ENCODE data around the gene P3H2. TPM values are rescaled to one million over a fixed set of nuclear protein-coding genes. Genes with fewer than 3 reads are reported as not detected.

The P3H2 gene
- total RNA-seq, 1 donor from 2014 or later: not detected

GRCh38 chr3:190121383-190121782 lies 686 bp upstream of the P3H2 start:
- Mint-ChIP-seq H3K27me3 (ENCODE audit: insufficient read depth) (peaks cover 51% of the 10 kb centered on the region), H3K4me1 (ENCODE audit: low read depth) (peaks cover 5% of the 10 kb centered on the region), H3K36me3 (ENCODE audit: low read depth) (no peaks in the 10 kb centered on the region), H3K4me3 (no peak overlapping the region), H3K27ac (no peak overlapping the region), H3K9me3 (no peaks in the 10 kb centered on the region)
- intact Hi-C loops (cut with micrococcal nuclease): no loop called here
- no peak for DNase-seq (ENCODE audit: low spot score)

DNA sequence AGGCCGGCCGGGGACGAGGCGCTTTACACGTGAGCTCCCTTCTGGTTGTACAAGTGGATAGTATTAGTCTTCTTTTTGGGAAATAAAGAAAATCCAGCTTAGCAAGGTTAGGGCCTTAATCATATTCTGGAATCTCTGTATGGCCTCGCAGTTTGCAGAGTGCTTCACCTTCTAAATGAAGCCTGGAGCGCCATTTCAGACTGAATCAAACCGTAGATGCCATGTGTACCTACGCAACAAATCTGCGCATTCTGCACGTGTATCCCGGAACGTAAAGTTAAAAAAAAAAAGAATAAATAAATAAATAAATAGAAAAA lies 322 bp upstream of the P3H2 start:
- Mint-ChIP-seq H3K4me3 (no peak overlapping the region), H3K9me3 (no peaks in the 10 kb centered on the region), H3K27ac (no peak overlapping the region), H3K4me1 (ENCODE audit: low read depth) (peaks cover 5% of the 10 kb centered on the region), H3K27me3 (ENCODE audit: insufficient read depth) (peaks cover 53% of the 10 kb centered on the region), H3K36me3 (ENCODE audit: low read depth) (no peaks in the 10 kb centered on the region)
- DNase-seq (ENCODE audit: low spot score): no peak
- intact Hi-C loops (cut with micrococcal nuclease): no loop called here

DNA sequence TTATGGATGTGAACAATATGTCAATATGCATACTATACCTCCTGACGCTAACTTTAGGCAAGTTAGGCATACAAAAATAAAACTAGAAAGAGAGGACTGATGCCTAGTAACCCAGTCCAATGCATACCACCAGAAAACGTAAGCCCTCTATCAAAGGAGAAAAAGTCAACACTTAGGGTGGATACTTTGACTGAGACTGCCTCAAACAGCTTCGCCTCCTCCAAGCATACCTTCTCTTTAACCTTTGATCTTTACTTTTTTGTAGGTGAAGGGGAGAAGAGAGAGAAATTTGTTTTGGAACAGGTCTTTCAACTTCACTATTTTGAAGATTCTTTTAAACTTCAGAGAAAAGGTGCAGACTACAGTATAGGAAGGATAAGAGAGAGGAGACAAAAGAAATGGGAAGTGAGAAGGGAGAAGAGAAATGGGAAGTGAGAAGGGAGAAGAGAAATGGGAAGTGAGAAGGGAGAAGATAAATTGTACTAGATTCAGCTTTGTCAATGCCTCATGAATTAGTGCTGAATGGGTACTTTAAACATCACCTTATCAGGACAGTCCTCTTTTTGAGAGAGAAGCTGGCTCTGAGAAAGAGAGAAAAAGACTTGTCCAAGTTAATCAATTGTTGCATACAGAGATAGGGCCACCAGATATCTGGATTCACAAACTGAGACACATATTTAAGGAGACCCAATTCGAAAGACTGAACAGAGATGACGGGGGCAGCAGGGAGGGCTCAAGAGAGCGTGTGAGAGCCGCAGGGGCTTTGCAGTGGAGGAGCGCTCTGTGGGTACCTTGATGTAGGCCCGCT lies 1.0 kb downstream of the P3H2 start:
- intact Hi-C loops (cut with micrococcal nuclease): no loop called here
- DNase-seq (ENCODE audit: low spot score): no peak
- H3K9me3 Mint-ChIP-seq: no peaks in the 10 kb centered on the region
- peaks cover 58% of the 10 kb centered on the region for H3K27me3 Mint-ChIP-seq (ENCODE audit: insufficient read depth)
- no peaks in the 10 kb centered on the region for H3K36me3 Mint-ChIP-seq (ENCODE audit: low read depth)
- H3K4me3 Mint-ChIP-seq: peak overlapping the region; percentile 40
- H3K4me1 Mint-ChIP-seq (ENCODE audit: low read depth): peaks cover 5% of the 10 kb centered on the region
- H3K27ac Mint-ChIP-seq: no peak overlapping the region

GRCh38 chr3:190118438-190118837 lies 2.3 kb downstream of the P3H2 start:
- H3K27ac Mint-ChIP-seq: no peak overlapping the region

DNA sequence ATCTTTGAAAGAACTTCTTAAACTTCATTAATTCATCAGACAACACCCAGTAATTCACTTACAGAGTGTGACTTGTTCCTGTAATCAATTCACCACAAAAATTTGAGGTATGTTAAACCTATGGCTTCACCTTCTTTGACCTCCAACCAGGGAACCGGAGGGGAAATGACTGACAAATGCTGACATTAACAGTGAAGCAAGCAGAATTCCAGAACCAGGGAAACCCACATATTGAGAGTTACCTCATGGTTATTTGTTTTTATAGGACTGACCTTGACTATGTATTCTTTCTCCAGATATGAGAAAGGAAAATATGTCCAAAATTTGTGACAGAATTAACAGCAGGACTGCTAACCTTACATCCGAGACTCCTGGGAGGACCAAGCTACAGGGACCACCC lies 2.7 kb downstream of the P3H2 start:
- Mint-ChIP-seq H3K36me3 (ENCODE audit: low read depth) (no peaks in the 10 kb centered on the region), H3K4me3 (no peak overlapping the region), H3K9me3 (no peaks in the 10 kb centered on the region), H3K4me1 (ENCODE audit: low read depth) (peaks cover 5% of the 10 kb centered on the region), H3K27ac (no peak overlapping the region), H3K27me3 (ENCODE audit: insufficient read depth) (peaks cover 56% of the 10 kb centered on the region)
- intact Hi-C loops (cut with micrococcal nuclease): no loop called here
- no peak for DNase-seq (ENCODE audit: low spot score)

More at GRCh38 chr3:190118438-190118837, 2.3 kb downstream of the P3H2 start:
- Mint-ChIP-seq H3K4me1 (ENCODE audit: low read depth) (peaks cover 5% of the 10 kb centered on the region), H3K36me3 (ENCODE audit: low read depth) (no peaks in the 10 kb centered on the region), H3K4me3 (no peak overlapping the region), H3K27me3 (ENCODE audit: insufficient read depth) (peaks cover 58% of the 10 kb centered on the region), H3K9me3 (no peaks in the 10 kb centered on the region)
- no peak for DNase-seq (ENCODE audit: low spot score)
- intact Hi-C loops (cut with micrococcal nuclease): no loop called here

DNA sequence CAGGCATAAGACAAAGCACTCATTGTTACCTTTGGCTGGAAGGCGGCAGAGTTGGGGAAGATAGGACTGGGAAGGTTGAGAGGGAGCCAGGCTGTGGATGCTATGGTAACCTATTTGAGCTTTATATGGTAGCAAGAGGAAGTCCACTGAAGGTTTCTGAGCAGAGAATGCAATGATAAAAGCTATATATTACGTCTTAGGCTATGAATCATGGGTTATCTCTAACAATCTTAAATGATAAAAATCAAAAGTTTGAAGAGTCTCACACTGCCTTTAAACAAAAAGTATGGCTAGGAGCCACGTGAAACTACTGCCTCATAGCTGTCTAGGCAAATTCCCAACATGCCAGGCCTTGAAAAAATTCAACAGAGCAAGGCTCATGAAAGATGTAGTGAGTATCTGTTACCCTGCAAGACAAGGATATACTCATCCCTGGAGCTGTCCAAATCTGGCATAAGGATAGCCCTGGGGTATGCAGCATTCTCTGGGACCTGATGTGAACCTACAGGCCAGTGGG lies 4.1 kb downstream of the P3H2 start:
- peaks cover 49% of the 10 kb centered on the region for H3K27me3 Mint-ChIP-seq (ENCODE audit: insufficient read depth)
- H3K36me3 Mint-ChIP-seq (ENCODE audit: low read depth): no peaks in the 10 kb centered on the region
- no peaks in the 10 kb centered on the region for H3K9me3 Mint-ChIP-seq
- intact Hi-C loops (cut with micrococcal nuclease): no loop called here
- H3K4me1 Mint-ChIP-seq (ENCODE audit: low read depth): peaks cover 5% of the 10 kb centered on the region
- no peak overlapping the region for H3K4me3 Mint-ChIP-seq
- H3K27ac Mint-ChIP-seq: no peak overlapping the region
- DNase-seq (ENCODE audit: low spot score): no peak

GRCh38 chr3:190110826-190111225 lies 9.9 kb downstream of the P3H2 start:
- H3K27me3 Mint-ChIP-seq (ENCODE audit: insufficient read depth): peaks cover 20% of the 10 kb centered on the region
- intact Hi-C loops (cut with micrococcal nuclease): no loop called here
- no peaks in the 10 kb centered on the region for H3K9me3 Mint-ChIP-seq
- no peak overlapping the region for H3K4me3 Mint-ChIP-seq
- no peaks in the 10 kb centered on the region for H3K36me3 Mint-ChIP-seq (ENCODE audit: low read depth)
- H3K27ac Mint-ChIP-seq: no peak overlapping the region
- DNase-seq (ENCODE audit: low spot score): no peak
- H3K4me1 Mint-ChIP-seq (ENCODE audit: low read depth): no peaks in the 10 kb centered on the region

GRCh38 chr3:190109441-190109840 lies 11.3 kb downstream of the P3H2 start:
- Mint-ChIP-seq H3K36me3 (ENCODE audit: low read depth) (no peaks in the 10 kb centered on the region), H3K27me3 (ENCODE audit: insufficient read depth) (peaks cover 24% of the 10 kb centered on the region), H3K4me1 (ENCODE audit: low read depth) (no peaks in the 10 kb centered on the region), H3K9me3 (no peaks in the 10 kb centered on the region), H3K4me3 (no peak overlapping the region), H3K27ac (no peak overlapping the region)
- intact Hi-C loops (cut with micrococcal nuclease): no loop called here
- no peak for DNase-seq (ENCODE audit: low spot score)

DNA sequence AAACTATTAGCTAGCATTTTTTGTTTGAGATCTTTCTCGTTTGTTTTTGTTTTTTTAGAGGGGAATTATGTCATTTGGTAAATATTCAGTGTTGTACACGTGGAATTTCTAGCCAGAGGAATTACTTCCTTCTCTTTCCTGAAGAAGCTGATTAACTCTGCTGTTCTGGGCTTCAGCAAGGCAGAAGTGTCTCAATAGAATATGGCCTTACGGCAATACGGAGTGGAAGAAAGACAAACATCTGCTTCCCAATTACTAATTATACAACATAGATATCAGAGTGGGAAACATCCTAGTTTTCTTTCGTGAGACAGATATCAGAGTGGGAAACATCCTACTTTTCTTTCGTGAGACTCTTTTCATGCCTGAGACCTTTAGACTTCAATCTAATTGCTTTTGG lies 11.9 kb downstream of the P3H2 start:
- no peaks in the 10 kb centered on the region for H3K36me3 Mint-ChIP-seq (ENCODE audit: low read depth)
- intact Hi-C loops (cut with micrococcal nuclease): no loop called here
- DNase-seq (ENCODE audit: low spot score): no peak
- H3K4me1 Mint-ChIP-seq (ENCODE audit: low read depth): no peaks in the 10 kb centered on the region
- no peak overlapping the region for H3K27ac Mint-ChIP-seq
- H3K27me3 Mint-ChIP-seq (ENCODE audit: insufficient read depth): peaks cover 24% of the 10 kb centered on the region
- no peak overlapping the region for H3K4me3 Mint-ChIP-seq
- no peaks in the 10 kb centered on the region for H3K9me3 Mint-ChIP-seq

GRCh38 chr3:190105876-190106275 lies 14.8 kb downstream of the P3H2 start:
- Mint-ChIP-seq H3K4me3 (no peak overlapping the region), H3K36me3 (ENCODE audit: low read depth) (no peaks in the 10 kb centered on the region), H3K4me1 (ENCODE audit: low read depth) (peaks cover 8% of the 10 kb centered on the region), H3K9me3 (no peaks in the 10 kb centered on the region), H3K27me3 (ENCODE audit: insufficient read depth) (peaks cover 25% of the 10 kb centered on the region), H3K27ac (no peak overlapping the region)
- intact Hi-C loops (cut with micrococcal nuclease): no loop called here
- DNase-seq (ENCODE audit: low spot score): no peak

DNA sequence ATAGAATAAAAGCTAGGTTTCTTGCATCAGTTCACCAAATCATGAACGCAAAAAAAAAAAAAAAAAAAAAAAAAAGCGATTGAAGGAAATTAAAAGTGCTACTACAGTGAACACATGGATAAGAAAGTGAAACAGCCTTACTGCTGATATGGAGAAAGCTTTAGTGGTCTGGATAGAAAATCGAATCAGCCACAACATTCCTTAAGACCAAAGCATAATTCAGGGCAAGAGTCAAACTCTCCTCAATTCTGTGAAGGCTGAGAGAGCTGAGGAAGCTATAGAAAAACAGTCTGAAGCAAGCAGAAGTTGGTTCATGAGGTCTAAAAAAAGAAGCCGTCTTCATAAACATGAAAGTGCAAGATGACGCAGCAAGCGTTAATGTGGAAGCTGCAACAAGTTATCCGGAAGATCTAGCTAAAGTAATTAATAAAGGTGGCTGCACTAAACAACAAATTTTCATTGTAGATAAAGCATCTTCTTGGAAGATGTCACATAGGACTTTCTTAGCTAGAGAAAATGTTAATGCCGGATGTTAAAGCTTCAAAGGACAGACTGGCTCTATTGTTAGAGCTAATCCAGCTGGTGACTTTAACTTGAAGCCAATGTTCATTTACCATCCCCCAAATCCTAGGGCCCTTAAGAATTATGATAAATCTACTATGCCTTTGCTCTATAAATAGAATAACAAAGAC lies 19.2 kb downstream of the P3H2 start:
- Mint-ChIP-seq H3K9me3 (no peaks in the 10 kb centered on the region), H3K27ac (no peak overlapping the region), H3K27me3 (ENCODE audit: insufficient read depth) (peaks cover 15% of the 10 kb centered on the region), H3K36me3 (ENCODE audit: low read depth) (no peaks in the 10 kb centered on the region), H3K4me1 (ENCODE audit: low read depth) (peaks cover 8% of the 10 kb centered on the region), H3K4me3 (peak overlapping the region; percentile 15)
- intact Hi-C loops (cut with micrococcal nuclease): no loop called here
- DNase-seq (ENCODE audit: low spot score): no peak

DNA sequence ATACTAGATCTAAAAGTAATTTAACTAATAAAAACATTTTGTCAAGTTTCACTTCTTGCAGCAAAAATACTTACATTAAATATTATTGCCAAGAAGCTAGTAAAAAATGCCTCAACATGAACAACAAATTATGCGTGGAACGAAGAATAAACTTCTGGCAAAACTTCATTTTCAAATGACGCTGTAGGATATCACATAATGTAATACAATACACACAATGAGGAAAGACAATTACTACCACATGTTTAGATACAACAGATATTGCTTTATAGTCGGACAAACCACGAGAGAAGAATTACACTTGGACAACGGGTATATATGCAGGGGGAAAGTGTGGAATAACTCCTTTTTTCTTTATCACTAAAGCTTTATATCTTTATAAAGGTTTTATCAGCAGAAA lies 21.6 kb downstream of the P3H2 start:
- Mint-ChIP-seq H3K27ac (no peak overlapping the region), H3K36me3 (ENCODE audit: low read depth) (no peaks in the 10 kb centered on the region), H3K9me3 (no peaks in the 10 kb centered on the region), H3K4me3 (no peak overlapping the region), H3K4me1 (ENCODE audit: low read depth) (peaks cover 8% of the 10 kb centered on the region), H3K27me3 (ENCODE audit: insufficient read depth) (peaks cover 7% of the 10 kb centered on the region)
- DNase-seq (ENCODE audit: low spot score): no peak
- intact Hi-C loops (cut with micrococcal nuclease): no loop called here

DNA sequence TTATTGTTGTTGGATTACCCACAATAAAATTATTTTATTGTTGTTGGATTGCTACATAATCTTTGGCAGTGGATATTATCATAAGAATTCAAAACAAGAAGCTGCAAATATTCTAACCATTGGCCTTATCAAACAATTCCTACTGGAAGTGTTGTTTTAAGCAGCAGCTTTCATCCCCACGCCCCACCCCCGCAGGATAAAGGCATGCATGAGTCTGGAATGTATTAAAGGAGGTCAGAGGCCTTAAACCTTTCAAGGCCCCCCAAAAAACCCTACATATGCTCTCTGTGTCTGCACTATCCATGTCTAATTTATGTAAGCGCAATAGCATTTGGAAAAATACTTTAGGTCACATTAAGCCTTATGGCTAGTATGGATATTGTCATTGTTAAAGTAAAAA lies 23.1 kb downstream of the P3H2 start:
- Mint-ChIP-seq H3K9me3 (no peaks in the 10 kb centered on the region), H3K4me3 (no peak overlapping the region), H3K36me3 (ENCODE audit: low read depth) (no peaks in the 10 kb centered on the region), H3K27ac (no peak overlapping the region), H3K27me3 (ENCODE audit: insufficient read depth) (peaks cover 3% of the 10 kb centered on the region), H3K4me1 (ENCODE audit: low read depth) (peaks cover 8% of the 10 kb centered on the region)
- DNase-seq (ENCODE audit: low spot score): no peak
- intact Hi-C loops (cut with micrococcal nuclease): no loop called here
